M059J (cell line): ENCODE results near the gene CTXN1. TPM values are rescaled to one million over a fixed set of nuclear protein-coding genes. Genes with fewer than 3 reads are reported as not detected.

ENCODE experiments used
- DNase-seq: peaks from one replicate; pipeline ENCODE4 v3.0.0-alpha.2; 2012; ENCODE audit warnings: low read depth
- total RNA-seq: library from RNA; depleted of rRNA; stranded (reverse); fragments of >200 nt; shearing (Covaris generic); gene quantifications from 2 replicates; pipeline ENCODE4 v1.2.3, GENCODE V29; 2014

The CTXN1 gene
- total RNA-seq, 1 experiment from 2014 or later = 6.7 TPM

DNA sequence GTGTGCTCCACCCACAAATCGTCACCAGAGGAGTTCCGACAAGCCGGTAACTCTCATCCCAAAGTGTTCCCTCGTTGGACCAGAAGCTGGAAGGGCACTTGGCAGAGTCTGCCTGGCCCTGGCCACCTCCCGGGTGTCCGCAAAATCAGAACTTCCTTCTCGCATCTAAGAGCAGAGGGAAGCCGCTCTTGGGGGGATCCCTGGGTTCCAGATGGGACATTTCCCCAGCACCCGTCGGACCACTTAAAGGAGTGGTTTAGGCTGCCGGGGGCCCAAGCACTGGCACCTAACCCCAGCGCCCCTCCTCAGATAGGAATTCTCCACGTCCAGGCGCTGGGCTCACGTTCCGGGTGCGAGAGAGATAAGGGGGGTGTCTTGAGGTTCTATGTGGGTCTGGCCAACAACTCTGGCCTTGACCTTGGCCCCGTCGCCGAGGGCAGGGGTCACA lies 23.1 kb downstream of the CTXN1 start:
- DNase-seq = no peak

DNA sequence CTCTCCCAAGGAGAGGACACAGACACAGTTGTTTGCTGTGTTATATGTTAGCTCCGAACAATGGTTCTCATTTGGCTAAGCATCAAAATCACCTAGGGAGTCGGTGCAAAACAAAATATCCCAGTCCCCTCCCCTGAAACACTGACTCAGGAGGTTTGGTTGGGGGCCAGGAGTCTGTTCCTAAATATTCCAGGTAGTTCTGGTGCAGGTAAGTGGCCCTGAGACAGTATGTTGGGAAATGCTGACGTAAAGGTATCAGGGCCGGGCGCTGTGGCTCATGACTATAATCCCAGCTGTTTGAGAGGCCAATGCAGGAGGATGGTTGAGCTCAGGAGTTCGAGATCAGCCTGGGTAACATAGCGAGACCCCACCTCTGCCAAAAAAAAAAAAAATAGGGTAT lies 24.6 kb downstream of the CTXN1 start:
- DNase-seq = no peak

DNA sequence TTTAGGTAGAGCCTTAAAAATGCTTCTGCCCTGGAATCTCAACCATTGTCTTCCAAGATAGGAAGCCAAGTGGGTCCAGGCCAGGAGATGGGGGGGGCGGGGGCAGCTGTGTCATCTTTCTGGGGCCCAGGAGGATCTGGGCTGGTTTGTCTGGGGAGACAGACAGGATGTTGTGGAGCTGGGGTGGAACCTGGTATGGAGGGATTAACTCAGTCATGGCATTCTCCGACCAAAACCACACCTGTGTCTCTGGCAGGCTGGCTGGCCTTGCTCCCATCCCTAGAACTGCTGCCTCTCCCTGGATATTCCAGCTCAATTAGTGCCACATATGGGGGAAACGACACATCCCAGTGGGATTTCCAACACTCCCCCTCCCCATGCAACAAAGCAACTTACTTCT lies 25.0 kb downstream of the CTXN1 start:
- no peak for DNase-seq

GRCh38 chr19:7900401-7900870 lies 25.5 kb downstream of the CTXN1 start:
- DNase-seq = no peak

DNA sequence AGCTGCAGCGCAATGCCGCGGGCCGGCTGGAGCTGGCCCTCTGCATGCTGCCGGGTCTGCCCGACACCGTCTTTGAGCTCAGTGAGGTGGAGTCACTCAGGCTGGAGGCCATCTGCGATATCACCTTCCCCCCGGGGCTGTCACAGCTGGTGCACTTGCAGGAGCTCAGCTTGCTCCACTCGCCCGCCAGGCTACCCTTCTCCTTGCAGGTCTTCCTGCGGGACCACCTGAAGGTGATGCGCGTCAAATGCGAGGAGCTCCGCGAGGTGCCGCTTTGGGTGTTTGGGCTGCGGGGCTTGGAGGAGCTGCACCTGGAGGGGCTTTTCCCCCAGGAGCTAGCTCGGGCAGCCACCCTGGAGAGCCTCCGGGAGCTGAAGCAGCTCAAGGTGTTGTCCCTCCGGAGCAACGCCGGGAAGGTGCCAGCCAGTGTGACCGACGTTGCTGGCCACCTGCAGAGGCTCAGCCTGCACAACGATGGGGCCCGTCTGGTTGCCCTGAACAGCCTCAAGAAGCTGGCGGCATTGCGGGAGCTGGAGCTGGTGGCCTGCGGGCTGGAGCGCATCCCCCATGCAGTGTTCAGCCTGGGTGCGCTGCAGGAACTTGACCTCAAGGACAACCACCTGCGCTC lies 26.1 kb downstream of the CTXN1 start:
- DNase-seq = no peak

DNA sequence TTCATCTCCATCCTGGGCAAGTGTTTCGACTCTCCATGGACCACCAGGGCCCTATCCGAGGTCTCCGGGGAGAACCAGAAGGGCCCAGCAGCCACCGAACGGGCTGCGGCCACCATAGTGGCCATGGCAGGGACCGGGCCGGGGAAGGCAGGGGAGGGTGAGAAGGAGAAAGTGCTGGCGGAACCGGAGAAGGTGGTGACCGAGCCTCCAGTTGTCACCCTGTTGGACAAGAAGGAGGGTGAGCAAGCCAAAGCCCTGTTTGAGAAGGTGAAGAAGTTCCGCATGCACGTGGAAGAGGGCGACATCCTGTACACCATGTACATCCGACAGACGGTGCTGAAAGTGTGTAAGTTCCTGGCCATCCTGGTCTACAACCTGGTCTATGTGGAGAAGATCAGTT lies 27.0 kb downstream of the CTXN1 start:
- no peak for DNase-seq

DNA sequence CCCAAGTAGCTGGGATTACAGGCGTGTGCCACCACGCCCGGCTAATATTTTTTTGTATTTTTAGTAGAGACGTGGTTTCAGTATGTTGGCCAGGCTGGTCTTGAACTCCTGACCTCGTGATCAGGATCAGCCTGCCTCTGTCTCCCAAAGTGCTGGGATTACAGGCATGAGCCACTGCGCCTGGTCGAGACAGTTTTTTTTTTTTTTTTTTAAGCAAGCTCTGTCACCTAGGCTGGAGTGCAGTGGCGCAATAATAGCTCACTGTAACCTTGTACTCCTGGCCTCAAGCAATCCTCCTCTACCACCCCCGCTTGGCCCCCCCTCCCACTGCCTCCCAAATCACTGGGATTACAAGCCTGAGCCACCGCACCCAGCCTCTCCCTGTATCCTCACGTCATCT lies 28.6 kb downstream of the CTXN1 start:
- no peak for DNase-seq

- DNase-seq = no peak
These were observed 30.4 kb downstream of the CTXN1 start for GRCh38 chr19:7895565-7895964.

GRCh38 chr19:7894612-7895309 lies 31.2 kb downstream of the CTXN1 start:
- no peak for DNase-seq

- peak; percentile 72 for DNase-seq
These were observed 32.4 kb downstream of the CTXN1 start for GRCh38 chr19:7893362-7894101.

GRCh38 chr19:7888826-7889217 lies 37.1 kb downstream of the CTXN1 start:
- DNase-seq = no peak

DNA sequence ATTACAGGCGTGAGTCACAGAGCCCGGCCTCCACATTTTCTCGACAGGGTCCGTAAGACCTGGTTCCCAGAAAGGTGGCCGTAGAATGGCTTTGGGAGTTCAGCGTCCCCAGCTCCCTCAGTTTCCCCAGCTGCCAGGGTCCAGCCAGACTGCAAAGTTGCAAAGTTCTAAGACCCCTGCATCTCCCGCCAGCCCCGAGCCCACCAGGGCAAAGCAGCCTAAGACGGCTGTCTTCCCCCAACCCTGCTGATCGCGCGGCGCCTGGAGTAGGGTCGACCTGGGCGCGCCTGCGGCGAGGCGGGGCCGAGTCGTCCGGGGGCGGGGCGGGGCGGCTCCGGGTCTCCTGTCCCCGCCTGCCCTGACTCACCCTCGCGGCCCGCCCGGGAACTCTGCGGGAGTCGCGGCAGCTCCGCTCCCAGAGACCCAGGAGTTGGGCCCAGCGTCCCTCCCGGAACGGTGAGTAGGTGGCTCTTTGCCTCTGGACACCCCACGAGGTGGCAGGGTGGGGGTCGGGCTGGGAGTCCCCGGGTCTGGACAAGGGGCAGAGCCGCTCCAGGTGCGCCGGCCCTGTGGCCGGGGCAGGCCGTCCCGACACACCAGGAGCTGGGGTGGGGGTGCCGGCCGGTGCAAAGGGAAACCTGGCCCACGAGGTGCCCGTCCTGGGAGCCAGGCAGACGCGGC lies 37.6 kb downstream of the CTXN1 start, which contains the start of gene LRRC8E:
Gene LRRC8E, plus strand, starts transcription at position 366 of the 681 bp plus-strand sequence. CDS start 7,094 bp downstream, outside the sequence.
- peak; percentile 81 for DNase-seq

GRCh38 chr19:7887408-7888144 lies 38.4 kb downstream of the CTXN1 start:
- DNase-seq = no peak

GRCh38 chr19:7885818-7886217 lies 40.1 kb downstream of the CTXN1 start:
- DNase-seq = no peak

DNA sequence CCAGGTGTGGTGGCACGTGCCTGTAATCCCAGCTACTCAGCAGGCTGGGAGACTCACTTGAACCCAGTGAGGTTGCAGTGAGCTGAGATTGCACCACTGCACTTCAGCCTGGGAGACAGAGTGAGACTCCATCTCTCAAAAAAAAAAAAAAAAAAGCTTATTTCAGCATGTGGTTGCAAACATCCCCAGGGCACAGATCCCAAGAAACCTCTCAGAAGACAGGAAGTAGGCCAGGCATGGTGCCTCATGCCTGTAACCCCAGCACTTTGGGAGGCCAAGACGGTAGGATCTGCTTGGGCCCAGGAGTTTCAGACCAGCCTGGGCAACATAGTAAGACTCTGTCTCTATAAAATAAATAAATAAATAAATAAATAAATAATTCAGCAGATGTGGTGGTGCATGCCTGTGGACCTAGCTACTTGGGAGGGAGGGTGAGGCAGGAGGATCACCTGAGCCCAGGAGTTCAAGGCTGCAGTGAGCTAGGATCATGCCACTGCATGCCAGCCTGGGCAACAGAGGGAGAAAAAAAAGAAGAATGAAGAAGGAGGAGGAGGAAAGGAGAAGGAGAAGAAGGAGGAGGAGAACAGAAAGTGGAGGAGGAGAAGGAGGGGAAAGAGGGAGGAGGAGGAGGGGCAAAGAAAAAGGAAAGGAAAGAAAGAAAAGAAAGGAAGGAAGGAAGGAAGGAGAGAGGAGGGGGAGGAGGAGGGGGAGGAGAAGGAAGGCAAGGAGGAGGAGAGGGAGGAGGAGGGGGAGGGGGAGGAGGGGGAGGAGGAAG lies 42.0 kb downstream of the CTXN1 start:
- DNase-seq = peak; percentile 84

DNA sequence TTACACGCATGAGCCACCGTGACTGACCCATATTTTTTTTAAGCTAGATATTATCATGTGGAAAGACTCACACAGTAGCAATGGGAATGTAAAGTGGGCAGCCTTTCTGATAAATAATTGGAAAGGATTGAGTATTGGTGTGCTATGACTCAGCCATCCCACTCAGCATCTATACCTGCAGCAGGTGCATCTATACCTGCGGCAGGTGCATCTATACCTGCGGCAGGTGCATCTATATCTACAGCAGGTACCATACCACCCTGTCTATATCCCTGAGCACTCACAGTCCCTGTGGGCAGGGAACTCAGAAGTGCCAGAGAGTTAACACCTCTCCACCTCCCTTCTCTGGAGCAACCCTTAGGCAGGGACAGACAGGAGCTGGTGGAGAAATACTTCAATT lies 42.8 kb downstream of the CTXN1 start:
- no peak for DNase-seq

DNA sequence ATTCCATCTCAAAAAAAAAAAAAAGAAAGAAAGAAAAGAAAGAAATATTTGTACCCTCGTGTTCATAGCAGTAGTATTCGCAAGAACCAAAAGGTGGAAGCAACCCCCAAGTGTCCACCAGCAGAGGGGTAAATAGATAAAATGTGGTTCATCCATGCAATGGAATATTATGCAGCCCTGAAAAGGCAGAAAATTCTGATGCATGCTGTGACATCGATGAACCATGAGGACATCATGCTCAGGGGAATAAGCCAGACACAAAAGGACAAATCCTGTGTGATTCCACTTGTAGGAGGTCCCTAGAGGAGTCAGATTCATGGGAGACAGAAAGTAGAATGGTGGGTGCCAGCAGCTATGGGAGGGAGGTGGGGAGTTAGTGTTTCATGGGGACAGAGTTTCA lies 44.0 kb downstream of the CTXN1 start:
- DNase-seq = no peak

DNA sequence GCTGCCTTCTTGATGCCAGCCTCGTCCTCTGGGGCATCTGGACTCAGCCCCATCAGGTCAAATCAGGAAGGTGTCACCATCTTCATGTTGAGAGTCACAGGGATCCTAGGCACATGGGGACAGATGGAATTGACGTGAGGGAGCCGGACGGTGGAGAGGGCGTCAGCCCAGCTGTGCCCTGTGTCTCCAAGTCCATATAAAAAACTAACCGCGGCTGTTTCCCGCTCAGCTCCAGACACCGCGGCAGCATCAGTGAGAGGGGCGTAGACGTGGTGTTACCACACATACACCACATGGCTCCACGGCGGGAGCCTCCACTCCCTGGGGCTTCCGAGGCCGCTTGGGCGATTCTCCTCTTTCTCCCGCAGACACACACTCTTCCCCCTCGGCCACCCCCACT lies 46.1 kb downstream of the CTXN1 start:
- DNase-seq = no peak

- no peak for DNase-seq
These were observed 46.7 kb downstream of the CTXN1 start for GRCh38 chr19:7879111-7879807.

- DNase-seq = no peak
These were observed 48.6 kb downstream of the CTXN1 start for GRCh38 chr19:7877249-7877836.
